ENCODE results near the gene OR4K1.

Gene OR4K1

GRCh38 chr14:19974844-19975243 lies 44.1 kb downstream of the OR4K1 start:
- no peak overlapping the region for H3K4me3 ChIP-seq (ENCODE audit: low read depth, low read length)
- no peak for DNase-seq (ENCODE audit: low read depth)
- TF ChIP-seq, protein P1, sequence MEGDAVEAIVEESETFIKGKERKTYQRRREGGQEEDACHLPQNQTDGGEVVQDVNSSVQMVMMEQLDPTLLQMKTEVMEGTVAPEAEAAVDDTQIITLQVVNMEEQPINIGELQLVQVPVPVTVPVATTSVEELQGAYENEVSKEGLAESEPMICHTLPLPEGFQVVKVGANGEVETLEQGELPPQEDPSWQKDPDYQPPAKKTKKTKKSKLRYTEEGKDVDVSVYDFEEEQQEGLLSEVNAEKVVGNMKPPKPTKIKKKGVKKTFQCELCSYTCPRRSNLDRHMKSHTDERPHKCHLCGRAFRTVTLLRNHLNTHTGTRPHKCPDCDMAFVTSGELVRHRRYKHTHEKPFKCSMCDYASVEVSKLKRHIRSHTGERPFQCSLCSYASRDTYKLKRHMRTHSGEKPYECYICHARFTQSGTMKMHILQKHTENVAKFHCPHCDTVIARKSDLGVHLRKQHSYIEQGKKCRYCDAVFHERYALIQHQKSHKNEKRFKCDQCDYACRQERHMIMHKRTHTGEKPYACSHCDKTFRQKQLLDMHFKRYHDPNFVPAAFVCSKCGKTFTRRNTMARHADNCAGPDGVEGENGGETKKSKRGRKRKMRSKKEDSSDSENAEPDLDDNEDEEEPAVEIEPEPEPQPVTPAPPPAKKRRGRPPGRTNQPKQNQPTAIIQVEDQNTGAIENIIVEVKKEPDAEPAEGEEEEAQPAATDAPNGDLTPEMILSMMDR (IDR thresholded peaks at IDR 0.05; ENCODE audit: low read depth, low read length, missing control alignments), result no peak

- TF ChIP-seq, protein P1 (IDR thresholded peaks at IDR 0.05; ENCODE audit: low read depth, low read length, missing control alignments), result no peak
Measured at GRCh38 chr14:19975291-19975690, 44.6 kb downstream of the OR4K1 start, which contains the start of gene OR4K15. Gene OR4K15 (plus strand): TSS chr14:19975591. CDS start chr14:19975591, 0 bp downstream.

More at GRCh38 chr14:19975291-19975690, 44.6 kb downstream of the OR4K1 start, which contains the start of gene OR4K15:
- H3K4me3 ChIP-seq (ENCODE audit: low read depth, low read length), result no peak within 1 kb of the TSS
- DNase-seq (ENCODE audit: low read depth), result no peak

Data from GM12864 (cell line).